Measurements from ENCODE around the gene NPM1.

Gene NPM1

GRCh38 chr5:171451421-171451820 is 63.8 kb downstream of the NPM1 start:
- POLR2A ChIA-PET = no interaction called here
- no peak overlapping the region for H3K4me3 ChIP-seq (ENCODE audit: low read depth, low read length)

GRCh38 chr5:171453056-171453725 is 65.5 kb downstream of the NPM1 start:
- H3K4me3 ChIP-seq (ENCODE audit: low read depth, low read length) = no peak overlapping the region
- ChIA-PET POLR2A (interaction anchor here (0.6 kb wide), 1 partner anchor 8 kb away, joined by 3 read pairs; no protein-coding TSS in a partner anchor), CTCF (interaction anchor here (0.9 to 1.0 kb wide), 2 partner anchors 9 to 13 kb away, joined by 3 to 4 read pairs; no protein-coding TSS in a partner anchor)
- TF ChIP-seq CTCF (IDR thresholded peaks at IDR 0.05; ENCODE audit: insufficient read depth, low read length, missing control alignments) = no peak
- DNase-seq (ENCODE audit: low read depth, low spot score) = no peak

More at GRCh38 chr5:171451421-171451820, 63.8 kb downstream of the NPM1 start:
- no peak for TF ChIP-seq CTCF (IDR thresholded peaks at IDR 0.05; ENCODE audit: insufficient read depth, low read length, missing control alignments)
- CTCF ChIA-PET = no interaction called here
- DNase-seq (ENCODE audit: low read depth, low spot score) = no peak

DNA sequence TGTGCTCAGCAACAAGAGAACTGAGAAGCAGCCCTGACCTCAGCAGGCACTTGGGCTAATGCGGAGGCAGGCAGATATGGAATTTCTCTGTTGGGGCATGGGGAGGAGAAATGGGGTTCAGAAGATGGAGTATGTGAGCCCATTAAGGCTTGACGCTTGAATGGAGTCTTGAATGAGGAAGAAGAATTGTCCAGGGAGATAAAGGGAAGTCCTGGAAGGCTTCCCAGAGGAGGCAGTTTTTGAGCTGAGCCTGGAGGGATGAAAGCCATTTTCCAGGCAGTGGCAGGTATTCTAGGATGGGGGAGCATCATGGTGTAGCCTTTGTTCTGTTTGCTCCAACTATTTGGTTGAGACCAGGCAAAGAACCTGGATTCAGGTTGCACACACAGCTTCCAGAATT is 66.3 kb downstream of the NPM1 start:
- POLR2A ChIA-PET = interaction anchor here (0.6 kb wide), 1 partner anchor 9 kb away, joined by 3 read pairs; no protein-coding TSS in a partner anchor
- no peak overlapping the region for H3K4me3 ChIP-seq (ENCODE audit: low read depth, low read length)
- CTCF ChIA-PET = interaction anchor here (0.9 kb wide), 1 partner anchor 12 kb away, joined by 4 read pairs; no protein-coding TSS in a partner anchor
- no peak for TF ChIP-seq CTCF (IDR thresholded peaks at IDR 0.05; ENCODE audit: insufficient read depth, low read length, missing control alignments)
- DNase-seq (ENCODE audit: low read depth, low spot score) = no peak

GRCh38 chr5:171454549-171454948 is 66.9 kb downstream of the NPM1 start:
- no peak for DNase-seq (ENCODE audit: low read depth, low spot score)
- ChIA-PET CTCF (no interaction called here), POLR2A (no interaction called here)
- no peak overlapping the region for H3K4me3 ChIP-seq (ENCODE audit: low read depth, low read length)
- TF ChIP-seq CTCF (IDR thresholded peaks at IDR 0.05; ENCODE audit: insufficient read depth, low read length, missing control alignments) = no peak

DNA sequence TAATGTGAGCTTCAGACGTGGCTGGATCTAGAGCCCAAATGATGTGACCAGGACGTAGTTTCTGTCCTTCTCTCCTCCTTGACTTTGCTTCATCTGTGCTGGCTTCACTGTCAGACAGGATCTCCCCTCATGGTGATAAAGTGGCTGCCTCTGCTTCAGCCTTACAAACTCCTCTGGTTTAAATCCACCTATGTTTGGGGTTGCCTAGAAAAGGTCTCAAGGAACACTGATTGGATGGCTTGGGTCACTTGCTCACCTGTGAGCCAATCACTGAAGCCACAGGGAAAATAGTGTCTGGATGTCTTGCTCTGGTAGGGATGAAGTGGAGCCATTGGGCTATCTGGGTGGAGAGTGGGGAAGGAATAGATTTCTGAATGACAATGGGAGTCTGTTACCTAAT is 67.9 kb downstream of the NPM1 start:
- ChIA-PET CTCF (no interaction called here), POLR2A (no interaction called here)
- no peak for TF ChIP-seq CTCF (IDR thresholded peaks at IDR 0.05; ENCODE audit: insufficient read depth, low read length, missing control alignments)
- DNase-seq (ENCODE audit: low read depth, low spot score) = no peak
- H3K4me3 ChIP-seq (ENCODE audit: low read depth, low read length) = no peak overlapping the region

GRCh38 chr5:171457208-171457981 is 69.7 kb downstream of the NPM1 start:
- CTCF ChIA-PET = no interaction called here
- no peak for DNase-seq (ENCODE audit: low read depth, low spot score)
- POLR2A ChIA-PET = no interaction called here
- no peak overlapping the region for H3K4me3 ChIP-seq (ENCODE audit: low read depth, low read length)
- TF ChIP-seq CTCF (IDR thresholded peaks at IDR 0.05; ENCODE audit: insufficient read depth, low read length, missing control alignments) = no peak
